ENCODE data around the gene PDE11A. TPM values are rescaled to one million over a fixed set of nuclear protein-coding genes. Genes with fewer than 3 reads are reported as not detected.

Gene PDE11A
- total and polyA plus RNA-seq, 12 donors, result 0.26 to 2.9 (median 0.58) TPM

- intact Hi-C loops (cut with DNase I), result no loop called here
- no peaks in the 10 kb centered on the region for H3K36me3 ChIP-seq (replicated peaks in 1 of 2)
- H3K4me3 ChIP-seq, result no peak overlapping the region
- no peaks in the 10 kb centered on the region for H3K27me3 ChIP-seq
- no peak for DNase-seq
- no peaks in the 10 kb centered on the region for H3K4me1 ChIP-seq (replicated peaks in 1 of 2)
- H3K9me3 ChIP-seq (replicated peaks in 1 of 3), result no peaks in the 10 kb centered on the region
- H3K27ac ChIP-seq, result no peak overlapping the region
- TF ChIP-seq, protein P1, sequence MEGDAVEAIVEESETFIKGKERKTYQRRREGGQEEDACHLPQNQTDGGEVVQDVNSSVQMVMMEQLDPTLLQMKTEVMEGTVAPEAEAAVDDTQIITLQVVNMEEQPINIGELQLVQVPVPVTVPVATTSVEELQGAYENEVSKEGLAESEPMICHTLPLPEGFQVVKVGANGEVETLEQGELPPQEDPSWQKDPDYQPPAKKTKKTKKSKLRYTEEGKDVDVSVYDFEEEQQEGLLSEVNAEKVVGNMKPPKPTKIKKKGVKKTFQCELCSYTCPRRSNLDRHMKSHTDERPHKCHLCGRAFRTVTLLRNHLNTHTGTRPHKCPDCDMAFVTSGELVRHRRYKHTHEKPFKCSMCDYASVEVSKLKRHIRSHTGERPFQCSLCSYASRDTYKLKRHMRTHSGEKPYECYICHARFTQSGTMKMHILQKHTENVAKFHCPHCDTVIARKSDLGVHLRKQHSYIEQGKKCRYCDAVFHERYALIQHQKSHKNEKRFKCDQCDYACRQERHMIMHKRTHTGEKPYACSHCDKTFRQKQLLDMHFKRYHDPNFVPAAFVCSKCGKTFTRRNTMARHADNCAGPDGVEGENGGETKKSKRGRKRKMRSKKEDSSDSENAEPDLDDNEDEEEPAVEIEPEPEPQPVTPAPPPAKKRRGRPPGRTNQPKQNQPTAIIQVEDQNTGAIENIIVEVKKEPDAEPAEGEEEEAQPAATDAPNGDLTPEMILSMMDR (IDR thresholded peaks at IDR 0.05), result no peak
- TF ChIP-seq POLR2A (IDR thresholded peaks at IDR 0.05), result no peak
- 91 to 96% (median 93%) methylated on average over 7 of the region's 7 CpGs for WGBS, 4 donors
These were observed 498.2 kb downstream of the PDE11A start for GRCh38 chr2:177574356-177574755.

Small RNAs within 50 kb of the gene (small RNA-seq; reads per million reads assigned to genes)
- gene AC011998.1 (0 reads per million in 2 donors), gene RNU6-629P (0 reads per million in 2 donors)

Other genes with a start within 250 kb of the PDE11A start
- 10 to 100 TPM in 5 of 9 donors, 1 to 10 TPM in 4; 5.2 to 27.1 (median 11.9) TPM for gene RBM45, start 39.7 kb upstream of the PDE11A start, total RNA-seq
- gene RBM45, start 39.7 kb upstream of the PDE11A start, polyA plus RNA-seq, result 10 to 100 TPM in 2 of 3 donors, 1 to 10 TPM in 1; 9.5 to 27.8 (median 19.4) TPM
- 10 to 100 TPM in 1 of 9 donors, 1 to 10 TPM in 2, under 1 TPM in 5, not detected in 1; 0.16 to 12.0 (median 0.53) TPM for gene OSBPL6, start 121.7 kb upstream of the PDE11A start, total RNA-seq
- gene OSBPL6, start 121.7 kb upstream of the PDE11A start, polyA plus RNA-seq, result 1 to 10 TPM in 2 of 3 donors, under 1 TPM in 1; 0.98 to 5.1 (median 1.2) TPM

Data from adrenal gland (tissue), 12 donors.